Mammary microvascular endothelial cell (primary cell): ENCODE data around the gene TPD52L3. TPM values are rescaled to one million over a fixed set of nuclear protein-coding genes. Genes with fewer than 3 reads are reported as not detected.

Experiments used
- total RNA-seq: library from RNA; depleted of rRNA; stranded (reverse); fragments of >200 nt; gene quantifications from 2 replicates; pipeline ENCODE4 v1.2.3, GENCODE V29; 2015

TPD52L3 gene
- not detected in 2 replicates for total RNA-seq

GRCh38 chr9:6328103-6328502 is at the start of gene TPD52L3:
Gene TPD52L3 (plus strand): TSS chr9:6328375. CDS start chr9:6328596, 221 bp downstream.

Other genes starting within 250 kb of the TPD52L3 start
- 0.60 and 2.9 TPM in 2 replicates for gene IL33, start 112.6 kb upstream of the TPD52L3 start, total RNA-seq
- 39.2 and 39.6 TPM in 2 replicates for gene UHRF2, start 84.8 kb downstream of the TPD52L3 start, total RNA-seq